CD4-positive, alpha-beta T cell (primary cell): ENCODE results near the gene KRT82. TPM values are rescaled to one million over a fixed set of nuclear protein-coding genes. Genes with fewer than 3 reads are reported as not detected.

Source experiments
- ATAC-seq: fragments of 200-7000 bp; cut with Tn5 transposase; one replicate; pipeline ENCODE4 v1.10.0; 2022; ENCODE audit warnings: mild to moderate bottlenecking; ENCODE audit not compliant: poor library complexity
- CTCF ChIA-PET: fragments of 350-600 bp; sonication (Branson Sonifier 250); formaldehyde crosslinking; loops from one replicate; lab custom pipeline; 2021; ENCODE audit warnings: antibody characterized with exemption, inconsistent platforms; lab: Charles Lee
- POLR2A ChIA-PET: fragments of 350-600 bp; sonication (Branson Sonifier 250); formaldehyde crosslinking; loops from one replicate; lab custom pipeline; 2021; ENCODE audit warnings: antibody characterized with exemption, inconsistent platforms; lab: Charles Lee
- DNase-seq, 14 experiments: peaks; one replicate each; pipeline ENCODE4 v3.0.0-alpha.2; 2013 to 2020; ENCODE audit warnings: mixed read lengths in 2 of 14
- H3K27ac ChIP-seq, 2 donors: one replicate each; pipeline versions ENCODE4 v1.5.1 to v1.7.0; 2013; ENCODE audit warnings: low read length in 2 of 2, low read depth in 1 of 2, mild to moderate bottlenecking in 1 of 2
- H3K27me3 ChIP-seq, 2 experiments: 1 replicate in 1 of 2; 2 replicates in 1 of 2; pipeline versions ENCODE4 v1.6.1 to v1.7.0; 2013; ENCODE audit warnings: low read length in 2 of 2, control low read depth in 1 of 2, mild to moderate bottlenecking in 1 of 2, moderate library complexity in 1 of 2; ENCODE audit not compliant: insufficient read depth in 2 of 2, control insufficient read depth in 1 of 2
- H3K36me3 ChIP-seq: one replicate; pipeline ENCODE4 v1.6.1; 2013; ENCODE audit warnings: low read length, control low read depth; ENCODE audit not compliant: insufficient read depth
- H3K4me1 ChIP-seq: one replicate; pipeline ENCODE4 v1.6.1; 2013; ENCODE audit warnings: low read length, control low read depth; ENCODE audit not compliant: insufficient read depth
- H3K4me3 ChIP-seq: one replicate; pipeline ENCODE4 v1.5.1; 2013; ENCODE audit warnings: mild to moderate bottlenecking, low read length, moderate library complexity
- H3K9me3 ChIP-seq, 2 experiments: 1 replicate in 1 of 2; 2 replicates in 1 of 2; pipeline versions ENCODE4 v1.6.1 to v1.7.0; 2013; ENCODE audit warnings: low read length in 2 of 2, mild to moderate bottlenecking in 2 of 2, control low read depth in 1 of 2, moderate library complexity in 1 of 2; ENCODE audit not compliant: control insufficient read depth in 1 of 2, insufficient read depth in 1 of 2
- H3K27ac Mint-ChIP-seq: one replicate; pipeline ENCODE4 v1.8.0; 2020; ENCODE audit warnings: mixed read lengths
- H3K27me3 Mint-ChIP-seq: one replicate; pipeline ENCODE4 v1.8.0; 2021; ENCODE audit warnings: mixed read lengths
- H3K36me3 Mint-ChIP-seq: one replicate; pipeline ENCODE4 v1.8.0; 2021; ENCODE audit warnings: low read depth, mixed read lengths
- H3K4me1 Mint-ChIP-seq: one replicate; pipeline ENCODE4 v1.8.0; 2021; ENCODE audit warnings: low read depth, mixed read lengths
- H3K4me3 Mint-ChIP-seq: one replicate; pipeline ENCODE4 v1.8.0; 2020; ENCODE audit warnings: mild to moderate bottlenecking, mixed read lengths
- H3K9me3 Mint-ChIP-seq: one replicate; pipeline ENCODE4 v1.8.0; 2020; ENCODE audit warnings: mixed read lengths
- intact Hi-C, 2 experiments: fragments of 100-400 bp; cut with DNase I in 1 of 2; cut with micrococcal nuclease in 1 of 2; formaldehyde crosslinking; loops; one replicate each; pipeline versions ENCODE4 v1.15.1 to v1.9.0; 2023 to 2025; cut with DNase I, micrococcal nuclease
- total RNA-seq, 174 experiments: library from RNA in 2 of 174; stranded (reverse) in 2 of 174; gene quantifications; one replicate each; pipeline ENCODE4 v1.2.3 and lab custom pipeline; 2021 to 2026
- TF ChIP-seq, protein P1 (sequence below): fragments of 200-600 bp; IDR thresholded peaks from one replicate; pipeline ENCODE4 v1.8.0; 2022; ENCODE audit warnings: antibody characterized with exemption, mild to moderate bottlenecking

Gene KRT82
- total RNA-seq, 2 experiments from 2014 or later = not detected

DNA sequence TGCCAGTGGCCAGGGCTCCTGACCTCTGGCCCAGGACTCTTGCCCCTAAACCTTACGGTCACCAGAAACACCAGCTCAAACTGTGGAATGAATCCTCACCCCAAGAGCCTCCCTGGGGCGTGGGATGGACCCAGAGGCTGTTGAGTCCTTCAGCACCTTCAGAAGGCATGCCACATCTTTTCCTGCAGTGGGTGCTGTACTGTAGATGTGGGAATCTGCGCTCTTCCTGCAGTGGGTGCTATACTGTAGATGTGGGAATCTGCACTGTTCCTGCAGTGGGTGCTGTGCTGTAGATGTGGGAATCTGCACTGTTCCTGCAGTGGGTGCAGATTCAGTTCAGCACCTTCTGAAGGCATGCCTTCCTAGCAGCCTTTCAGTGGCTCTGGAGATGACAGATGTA is 1.2 kb downstream of the KRT82 start:
- H3K4me1 Mint-ChIP-seq = no peaks in the 10 kb centered on the region
- Histone ChIP-seq H3K4me3 (no peak overlapping the region), H3K36me3 (no peaks in the 10 kb centered on the region), H3K27ac (no peak overlapping the region), H3K4me1 (no peaks in the 10 kb centered on the region), H3K9me3 (peaks cover 0 to 3% of the 10 kb centered on the region in 2 experiments), H3K27me3 (peaks cover 0 to 5% of the 10 kb centered on the region in 2 experiments)
- H3K27ac Mint-ChIP-seq = no peak overlapping the region
- TF ChIP-seq, protein P1, sequence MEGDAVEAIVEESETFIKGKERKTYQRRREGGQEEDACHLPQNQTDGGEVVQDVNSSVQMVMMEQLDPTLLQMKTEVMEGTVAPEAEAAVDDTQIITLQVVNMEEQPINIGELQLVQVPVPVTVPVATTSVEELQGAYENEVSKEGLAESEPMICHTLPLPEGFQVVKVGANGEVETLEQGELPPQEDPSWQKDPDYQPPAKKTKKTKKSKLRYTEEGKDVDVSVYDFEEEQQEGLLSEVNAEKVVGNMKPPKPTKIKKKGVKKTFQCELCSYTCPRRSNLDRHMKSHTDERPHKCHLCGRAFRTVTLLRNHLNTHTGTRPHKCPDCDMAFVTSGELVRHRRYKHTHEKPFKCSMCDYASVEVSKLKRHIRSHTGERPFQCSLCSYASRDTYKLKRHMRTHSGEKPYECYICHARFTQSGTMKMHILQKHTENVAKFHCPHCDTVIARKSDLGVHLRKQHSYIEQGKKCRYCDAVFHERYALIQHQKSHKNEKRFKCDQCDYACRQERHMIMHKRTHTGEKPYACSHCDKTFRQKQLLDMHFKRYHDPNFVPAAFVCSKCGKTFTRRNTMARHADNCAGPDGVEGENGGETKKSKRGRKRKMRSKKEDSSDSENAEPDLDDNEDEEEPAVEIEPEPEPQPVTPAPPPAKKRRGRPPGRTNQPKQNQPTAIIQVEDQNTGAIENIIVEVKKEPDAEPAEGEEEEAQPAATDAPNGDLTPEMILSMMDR = no peak
- no peak overlapping the region for H3K4me3 Mint-ChIP-seq
- peaks cover 10% of the 10 kb centered on the region for H3K27me3 Mint-ChIP-seq
- intact Hi-C loops = no loop called here
- ATAC-seq (no peak), DNase-seq (no peak)
- ChIA-PET CTCF (no interaction called here), POLR2A (no interaction called here)
- H3K9me3 Mint-ChIP-seq = no peaks in the 10 kb centered on the region
- no peaks in the 10 kb centered on the region for H3K36me3 Mint-ChIP-seq

DNA sequence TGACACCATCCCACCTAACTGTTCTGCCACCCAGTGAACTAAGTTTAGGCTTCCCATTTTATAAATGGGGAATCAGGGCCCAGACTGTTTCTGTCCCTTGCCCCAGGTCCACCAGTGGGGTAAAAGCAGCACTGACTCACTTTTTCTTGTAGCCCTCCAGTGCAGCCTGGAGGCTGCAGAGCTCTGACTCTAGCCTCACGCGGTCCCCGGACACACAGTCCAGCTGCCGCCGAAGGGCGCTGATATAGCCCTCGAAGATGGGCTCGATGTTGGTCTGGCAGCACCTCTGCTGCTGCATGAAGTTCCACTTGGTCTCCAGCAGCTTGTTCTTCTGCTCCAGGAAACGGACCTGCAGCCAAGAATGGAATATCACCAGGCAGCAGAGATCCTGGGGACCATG is 2.6 kb downstream of the KRT82 start:
- H3K4me1 ChIP-seq = no peaks in the 10 kb centered on the region
- Mint-ChIP-seq H3K27ac (no peak overlapping the region), H3K36me3 (no peaks in the 10 kb centered on the region), H3K4me1 (no peaks in the 10 kb centered on the region), H3K9me3 (no peaks in the 10 kb centered on the region), H3K4me3 (no peak overlapping the region), H3K27me3 (peaks cover 8% of the 10 kb centered on the region)
- H3K4me3 ChIP-seq = no peak overlapping the region
- ChIA-PET CTCF (no interaction called here), POLR2A (no interaction called here)
- TF ChIP-seq, protein P1 = no peak
- H3K36me3 ChIP-seq = no peaks in the 10 kb centered on the region
- H3K27ac ChIP-seq = no peak overlapping the region
- ATAC-seq = no peak
- intact Hi-C loops = no loop called here
- DNase-seq = no peak
- H3K27me3 ChIP-seq = peaks cover 0 to 5% of the 10 kb centered on the region in 2 experiments
- H3K9me3 ChIP-seq = peaks cover 0 to 3% of the 10 kb centered on the region in 2 experiments

DNA sequence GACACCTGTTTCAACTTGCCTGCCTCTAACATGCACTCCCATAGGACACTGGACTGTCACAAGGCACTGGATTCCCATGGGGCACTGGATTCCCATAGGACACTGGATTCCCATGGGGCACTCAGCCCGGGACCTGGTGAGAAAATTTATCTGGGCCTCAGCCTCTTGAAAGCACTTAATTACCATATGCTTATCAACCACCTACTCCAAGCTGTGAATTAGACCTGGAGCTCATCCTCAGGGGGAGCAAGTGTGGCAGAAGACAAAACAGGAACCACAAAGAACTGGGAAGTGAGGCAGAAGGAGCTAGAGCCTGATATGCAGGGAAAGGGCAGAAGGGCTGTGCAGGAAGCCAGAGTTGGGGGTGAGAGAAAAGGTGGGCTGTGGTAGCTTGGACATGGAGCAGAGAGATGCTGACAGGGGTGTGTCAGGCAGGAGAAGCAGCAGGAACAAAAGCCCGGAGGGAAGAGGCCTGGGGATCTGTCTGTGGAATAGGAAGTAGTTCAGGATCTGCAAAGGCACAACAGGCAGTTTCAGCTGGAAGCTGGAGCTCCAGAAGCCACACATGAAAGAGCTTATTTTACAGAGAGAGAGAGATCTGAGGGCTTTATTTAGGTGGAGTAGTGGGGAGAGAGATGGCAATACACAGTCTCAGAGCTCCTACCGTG is 3.1 kb downstream of the KRT82 start:
- H3K9me3 ChIP-seq = peaks cover 0 to 3% of the 10 kb centered on the region in 2 experiments
- no peak for DNase-seq
- Mint-ChIP-seq H3K4me1 (no peaks in the 10 kb centered on the region), H3K4me3 (no peak overlapping the region), H3K27me3 (peaks cover 3% of the 10 kb centered on the region), H3K27ac (no peak overlapping the region), H3K9me3 (no peaks in the 10 kb centered on the region), H3K36me3 (no peaks in the 10 kb centered on the region)
- no peak for ATAC-seq
- no peaks in the 10 kb centered on the region for H3K36me3 ChIP-seq
- TF ChIP-seq, protein P1 = no peak
- CTCF ChIA-PET = no interaction called here
- POLR2A ChIA-PET = no interaction called here
- no peak overlapping the region for H3K27ac ChIP-seq
- no peak overlapping the region for H3K4me3 ChIP-seq
- H3K4me1 ChIP-seq = no peaks in the 10 kb centered on the region
- intact Hi-C loops = no loop called here
- H3K27me3 ChIP-seq = peaks cover 0 to 5% of the 10 kb centered on the region in 2 experiments
